A549 (cell line): ENCODE data around the gene ABCA3. TPM values are rescaled to one million over a fixed set of nuclear protein-coding genes. Genes with fewer than 3 reads are reported as not detected.

Experiments
- ATAC-seq, 2 experiments: fragments of 200-7000 bp in 1 of 2; fragments of >200 bp in 1 of 2; cut with Nextera tagmentation in 1 of 2; cut with Tn5 transposase in 1 of 2; 3 replicates each; pipeline versions ENCODE4 v1.8.0 to v1.9.1; 2018 to 2020; ENCODE audit warnings: mild to moderate bottlenecking in 1 of 2, moderate library complexity in 1 of 2
- CTCF ChIA-PET: fragments of 300-600 bp; sonication (Branson Sonifier 250); formaldehyde crosslinking; extraction: SDS; loops from one replicate; lab custom pipeline; 2021; ENCODE audit warnings: antibody characterized with exemption, inconsistent platforms; lab: Yijun Ruan, JAX
- POLR2A ChIA-PET: fragments of 350-600 bp; formaldehyde crosslinking; extraction: SDS; loops from one replicate; lab custom pipeline; 2021; ENCODE audit warnings: antibody characterized with exemption, inconsistent platforms; lab: Yijun Ruan, JAX
- DNase-seq, 2 experiments: peaks; one replicate each; pipeline versions ENCODE4 v3.0.0 to v3.0.0-alpha.2; 2011 to 2016; ENCODE audit warnings: low read depth in 1 of 2, low spot score in 1 of 2
- FAIRE-seq: peaks from 2 replicates; lab custom pipeline; 2011; peaks lifted over from hg19 to GRCh38; lab: Jason Lieb, UNC
- H3K27ac ChIP-seq, 2 experiments: fragments of >200 bp; sonication (Bioruptor Twin); formaldehyde crosslinking; 3 replicates each; pipeline ENCODE4 v1.5.1; 2016 to 2017
- H3K4me1 ChIP-seq: fragments of >200 bp; sonication (Bioruptor Twin); formaldehyde crosslinking; 3 replicates; pipeline ENCODE4 v1.6.1; 2016
- H3K4me2 ChIP-seq: fragments of >200 bp; sonication (Bioruptor Twin); formaldehyde crosslinking; 3 replicates; pipeline ENCODE4 v1.6.1; 2016
- H3K4me3 ChIP-seq: fragments of >200 bp; sonication (Bioruptor Twin); formaldehyde crosslinking; 3 replicates; pipeline ENCODE4 v1.5.1; 2016
- H3K9me3 ChIP-seq: fragments of >200 bp; sonication (Bioruptor Twin); formaldehyde crosslinking; 3 replicates; pipeline ENCODE4 v1.6.1; 2016
- BCL3 ChIP-seq: fragments of >200 bp; sonication (Bioruptor Twin); formaldehyde crosslinking; IDR thresholded peaks from 3 replicates; pipeline ENCODE4 v1.6.1; 2016
- CBX2 ChIP-seq: fragments of 200-600 bp; sonication (generic); IDR thresholded peaks from 2 replicates; pipeline ENCODE4 v1.6.1; 2016; ENCODE audit warnings: low read depth, mild to moderate bottlenecking, borderline replicate concordance
- CEBPB ChIP-seq, 2 experiments: fragments of >200 bp in 1 of 2; sonication (Bioruptor Twin) in 1 of 2; formaldehyde crosslinking in 1 of 2; IDR thresholded peaks; 2 replicates each; pipeline ENCODE4 v1.6.1; 2012 to 2016
- CTCF ChIP-seq: fragments of >200 bp; sonication (Bioruptor Twin); formaldehyde crosslinking; IDR thresholded peaks from 3 replicates; pipeline ENCODE4 v1.5.1; 2016
- E2F6 ChIP-seq: IDR thresholded peaks from 2 replicates; pipeline ENCODE4 v1.6.1; 2012; ENCODE audit warnings: low read depth, borderline replicate concordance
- EHMT2 ChIP-seq: fragments of 200-600 bp; sonication (generic); IDR thresholded peaks from 2 replicates; pipeline ENCODE4 v1.6.1; 2016; ENCODE audit warnings: antibody characterized with exemption, low read depth, mild to moderate bottlenecking, moderate library complexity
- ELK1 ChIP-seq: fragments of 150-350 bp; IDR thresholded peaks from 2 replicates; pipeline ENCODE4 v1.6.1; 2014; ENCODE audit warnings: low read depth, mild to moderate bottlenecking, low read length
- HEYL ChIP-seq: fragments of 250-450 bp; sonication (Bioruptor Pico); IDR thresholded peaks from 2 replicates; pipeline ENCODE4 v1.8.0; 2021; ENCODE audit warnings: mild to moderate bottlenecking, moderate library complexity
- HOXB5 ChIP-seq: fragments of 250-450 bp; sonication (Bioruptor Pico); IDR thresholded peaks from 2 replicates; pipeline ENCODE4 v1.5.0; 2020; ENCODE audit warnings: mild to moderate bottlenecking, moderate library complexity
- JUN ChIP-seq, 2 experiments: fragments of >200 bp; sonication (Bioruptor Twin); formaldehyde crosslinking; IDR thresholded peaks; 2 replicates in 1 of 2; 3 replicates in 1 of 2; pipeline ENCODE4 v1.6.1; 2016 to 2017
- JUNB ChIP-seq: fragments of >200 bp; sonication (Bioruptor Twin); formaldehyde crosslinking; IDR thresholded peaks from 2 replicates; pipeline ENCODE4 v1.6.1; 2016
- KDM1A ChIP-seq: fragments of 200-600 bp; sonication (generic); IDR thresholded peaks from 2 replicates; pipeline ENCODE4 v1.6.1; 2016; ENCODE audit warnings: low read depth, mild to moderate bottlenecking
- MAZ ChIP-seq: fragments of 150-350 bp; IDR thresholded peaks from 2 replicates; pipeline ENCODE4 v1.6.1; 2014; ENCODE audit warnings: antibody characterized with exemption, low read depth, low read length, borderline replicate concordance
- MYC ChIP-seq: IDR thresholded peaks from 2 replicates; pipeline ENCODE4 v1.6.1; 2012; ENCODE audit warnings: mild to moderate bottlenecking, inconsistent platforms, low read length, improper control_type of control experiment, borderline replicate concordance
- NFE2L2 ChIP-seq: fragments of 150-350 bp; conservative IDR thresholded peaks from 2 replicates; pipeline ENCODE4 v1.6.1; 2014; ENCODE audit warnings: low read length
- NPAS2 ChIP-seq: fragments of 250-450 bp; sonication (Bioruptor Pico); IDR thresholded peaks from 2 replicates; pipeline ENCODE4 v1.8.0; 2022; ENCODE audit warnings: mild to moderate bottlenecking, moderate library complexity, borderline replicate concordance
- NR3C1 ChIP-seq: fragments of >200 bp; sonication (Bioruptor Twin); formaldehyde crosslinking; IDR thresholded peaks from 3 replicates; pipeline ENCODE4 v1.6.1; 2017
- PHF8 ChIP-seq: fragments of 200-600 bp; sonication (generic); IDR thresholded peaks from 2 replicates; pipeline ENCODE4 v1.6.1; 2016; ENCODE audit warnings: low read depth, mild to moderate bottlenecking, antibody characterized with exemption, moderate library complexity, borderline replicate concordance
- POLR2A ChIP-seq: IDR thresholded peaks from 2 replicates; pipeline ENCODE4 v1.6.1; 2012; ENCODE audit warnings: mild to moderate bottlenecking, low read length
- POLR2AphosphoS2 ChIP-seq: conservative IDR thresholded peaks from 2 replicates; pipeline ENCODE4 v1.6.1; 2012; ENCODE audit warnings: low read length, improper control_type of control experiment, inconsistent platforms
- RARB ChIP-seq: fragments of 250-450 bp; sonication (Bioruptor Pico); IDR thresholded peaks from 2 replicates; pipeline ENCODE4 v1.8.0; 2021; ENCODE audit warnings: mild to moderate bottlenecking, moderate library complexity
- RFX5 ChIP-seq: fragments of 450-650 bp; IDR thresholded peaks from 2 replicates; pipeline ENCODE4 v1.7.1; 2014; ENCODE audit warnings: antibody characterized with exemption, mild to moderate bottlenecking, moderate library complexity
- USF2 ChIP-seq: fragments of 450-650 bp; IDR thresholded peaks from 2 replicates; pipeline ENCODE4 v1.6.1; 2014; ENCODE audit warnings: antibody characterized with exemption
- WGBS: methylation state at CpG from one replicate; pipeline ENCODE4 v1.1.6; 2017; ENCODE audit errors: missing lambda C conversion rate; 5-methylcytosine and 5-hydroxymethylcytosine counted together
- polyA plus RNA-seq, 4 experiments: library from polyadenylated mRNA; depleted of rRNA in 3 of 4; stranded (reverse); fragments of >200 nt; fragmentation: RNase III in 1 of 4; extraction: RNeasy Plus Mini Kit Qiagen cat#74134 plus additional on column Dnase treatment in 1 of 4; gene quantifications; 2 replicates in 3 of 4; 3 replicates in 1 of 4; pipeline ENCODE4 v1.2.3, GENCODE V29; 2011 to 2017

The ABCA3 gene
- polyA plus RNA-seq, 2 of the 4 experiments (the other 2 are of a cell fraction) = 6.4 to 9.9 TPM

GRCh38 chr16:2358811-2359210, 18.3 kb upstream of the ABCA3 start:
- ChIA-PET POLR2A (no interaction called here), CTCF (interaction anchor here (1.9 to 3.5 kb wide), 2 partner anchors 19 kb away, joined by 11 to 15 read pairs; partner anchors contain the start of gene ABCA3)
- 86% methylated on average over 3 of the region's 3 CpGs for whole genome bisulfite sequencing
- no peak for FAIRE-seq
- no peak overlapping the region for H3K27ac ChIP-seq
- H3K4me1 ChIP-seq = no peaks in the 10 kb centered on the region
- peaks cover 24% of the 10 kb centered on the region for H3K9me3 ChIP-seq
- no peak for ATAC-seq
- H3K4me2 ChIP-seq = no peak overlapping the region
- TF ChIP-seq PHF8 (no peak), POLR2A (no peak), NPAS2 (no peak), EHMT2 (no peak), ELK1 (no peak), KDM1A (no peak), CEBPB (IDR thresholded peaks at IDR 0.05) (no peak), CBX2 (no peak), MAZ (no peak), CTCF (no peak), JUNB (no peak), RARB (CRISPR knock-in tag) (no peak), USF2 (no peak)
- TF ChIP-seq, all 56 proteins: peak for 0
- H3K4me3 ChIP-seq = no peak overlapping the region
- DNase-seq = no peak

- Histone ChIP-seq H3K9me3 (peaks cover 24% of the 10 kb centered on the region), H3K4me2 (no peak overlapping the region), H3K4me1 (no peaks in the 10 kb centered on the region), H3K4me3 (no peak overlapping the region)
- no peak for TF ChIP-seq MYC
- TF ChIP-seq, all 56 proteins: peak for 0
- DNase-seq = no peak
- CTCF ChIA-PET = interaction anchor here (0.6 to 1.9 kb wide), 4 partner anchors 17 to 61 kb away, joined by 3 to 11 read pairs (median 4); partner anchors contain the start of gene ABCA3
- ATAC-seq = no peak
- no peak overlapping the region for H3K27ac ChIP-seq
- 84% methylated on average over 4 of the region's 4 CpGs for WGBS
- no peak for FAIRE-seq
- POLR2A ChIA-PET = no interaction called here
Measured at GRCh38 chr16:2357331-2357730, 16.8 kb upstream of the ABCA3 start.

- no peaks in the 10 kb centered on the region for H3K4me1 ChIP-seq
- ATAC-seq = no peak
- no peak for DNase-seq
- H3K4me2 ChIP-seq = no peak overlapping the region
- POLR2A ChIA-PET = no interaction called here
- FAIRE-seq = no peak
- H3K9me3 ChIP-seq = no peaks in the 10 kb centered on the region
- 76% methylated on average over 1 of the region's 1 CpG for WGBS
- CTCF ChIA-PET = interaction anchor here (1.6 to 2.4 kb wide), 2 partner anchors 10 to 118 kb away, joined by 3 to 8 read pairs; partner anchors contain the start of gene ABCA3
- H3K4me3 ChIP-seq = no peak overlapping the region
- H3K27ac ChIP-seq = no peak overlapping the region
- TF ChIP-seq BCL3 (no peak), HOXB5 (CRISPR knock-in tag) (no peak), JUN (IDR thresholded peaks at IDR 0.05) (no peak), MYC (no peak), NFE2L2 (no peak), MAZ (no peak), E2F6 (no peak), POLR2AphosphoS2 (no peak), HEYL (CRISPR knock-in tag) (no peak), RFX5 (no peak), NR3C1 (no peak)
- TF ChIP-seq, all 56 proteins: peak for 0
Measured at GRCh38 chr16:2350500-2350899, 10.0 kb upstream of the ABCA3 start.
